Astrocyte of the spinal cord (primary cell): Measurements from ENCODE around the gene PLD4.
"Not testable (repeated sequence)": the region's sequence is repeated elsewhere in the genome, so short reads cannot be mapped to it uniquely, and the experiment has no call there.

Experiments
- DNase-seq: peaks from one replicate; pipeline ENCODE4 v3.0.0; 2011; ENCODE audit warnings: low read depth, low spot score
- H3K4me3 ChIP-seq: 2 replicates; pipeline ENCODE4 v1.5.1; 2011; ENCODE audit warnings: low read depth, mild to moderate bottlenecking, low read length, moderate library complexity
- CTCF ChIP-seq: IDR thresholded peaks from 2 replicates; pipeline ENCODE4 v1.5.1; 2012; ENCODE audit warnings: low read depth, mild to moderate bottlenecking, low read length, inconsistent platforms
- in situ Hi-C: cut with HindIII; loops from 2 replicates; pipeline ENCODE4 v1.10.0; 2017; ENCODE audit warnings: low sequenced_read_pairs

PLD4 gene

DNA sequence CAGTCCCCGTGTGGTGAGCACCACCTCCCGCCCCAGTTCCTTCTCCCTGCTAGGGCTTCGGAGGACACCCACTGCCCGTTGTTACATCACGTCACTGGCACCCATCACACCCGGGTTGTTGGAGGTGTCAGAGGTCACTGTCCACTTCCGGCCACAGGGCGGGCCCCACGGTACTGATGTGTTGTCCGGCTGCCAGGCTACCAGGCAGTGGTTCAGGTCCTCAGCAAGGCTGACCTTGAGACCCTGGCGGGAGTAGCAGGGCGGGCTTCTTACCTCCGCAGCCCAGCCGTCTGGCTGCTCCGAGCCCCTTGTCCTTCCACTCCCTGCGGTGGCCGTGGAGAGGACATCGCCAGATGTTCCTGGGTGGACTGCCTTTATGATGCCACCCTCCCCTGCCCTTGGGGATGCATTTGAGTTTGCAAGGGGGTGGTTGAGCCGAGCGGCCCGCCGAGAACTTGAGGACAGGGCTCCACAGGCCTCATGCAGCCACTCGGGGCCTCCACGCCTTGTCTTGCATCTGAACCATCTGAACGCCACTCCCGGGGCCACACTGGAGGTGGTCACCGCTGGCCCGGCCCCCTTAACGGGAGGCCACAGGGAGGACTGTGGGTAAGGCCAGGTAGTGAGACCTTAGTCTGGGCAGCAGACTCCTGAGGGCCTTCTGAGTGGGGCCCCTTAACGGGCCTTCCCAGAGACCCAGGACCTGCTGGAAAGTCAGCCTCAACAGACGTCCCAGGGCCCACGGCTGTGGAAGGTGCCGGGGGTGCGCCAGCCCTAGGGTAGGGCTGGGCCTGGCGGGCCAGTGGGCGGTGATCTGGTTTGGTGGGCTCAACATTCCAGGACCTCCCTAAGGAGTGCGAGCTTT is 27.1 kb upstream of the PLD4 start:
- no peak overlapping the region for H3K4me3 ChIP-seq
- TF ChIP-seq CTCF = no peak
- no peak for DNase-seq
- in situ Hi-C loops = no loop called here

GRCh38 chr14:104898195-104898558 is 26.5 kb upstream of the PLD4 start:
- no peak for DNase-seq
- in situ Hi-C loops = no loop called here
- H3K4me3 ChIP-seq = no peak overlapping the region
- TF ChIP-seq CTCF = no peak

DNA sequence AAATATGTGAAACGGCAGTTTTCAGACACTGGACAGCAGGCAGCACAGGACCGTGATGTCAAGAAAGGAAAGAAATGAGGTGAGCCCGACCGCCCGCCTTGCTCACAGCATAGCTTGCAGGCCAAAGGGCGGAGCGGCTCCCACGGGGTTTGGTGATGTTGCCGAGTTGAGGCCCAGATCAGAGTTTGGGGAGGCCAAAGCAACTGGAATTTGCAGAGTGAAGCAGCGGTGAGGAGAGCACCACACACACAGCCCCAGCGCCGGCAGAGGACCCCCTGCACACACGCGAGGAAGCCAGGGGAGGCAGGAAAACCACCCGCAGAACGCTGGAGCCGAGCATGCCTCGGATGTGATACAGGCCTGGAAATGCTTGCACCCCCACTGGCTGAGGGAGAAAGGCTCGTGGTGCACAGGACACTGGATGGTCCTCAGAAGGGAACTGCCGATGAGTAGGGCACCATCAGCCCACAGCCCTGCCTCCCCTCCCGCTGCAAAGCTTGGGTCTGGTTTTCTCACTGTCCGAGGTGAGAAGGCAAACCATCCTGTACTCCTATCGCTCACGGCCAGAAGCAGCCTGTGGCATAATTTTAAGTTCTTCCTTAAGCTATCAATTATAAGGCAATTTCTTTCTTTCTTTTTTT is 25.7 kb upstream of the PLD4 start:
- TF ChIP-seq CTCF = no peak
- DNase-seq = no peak

DNA sequence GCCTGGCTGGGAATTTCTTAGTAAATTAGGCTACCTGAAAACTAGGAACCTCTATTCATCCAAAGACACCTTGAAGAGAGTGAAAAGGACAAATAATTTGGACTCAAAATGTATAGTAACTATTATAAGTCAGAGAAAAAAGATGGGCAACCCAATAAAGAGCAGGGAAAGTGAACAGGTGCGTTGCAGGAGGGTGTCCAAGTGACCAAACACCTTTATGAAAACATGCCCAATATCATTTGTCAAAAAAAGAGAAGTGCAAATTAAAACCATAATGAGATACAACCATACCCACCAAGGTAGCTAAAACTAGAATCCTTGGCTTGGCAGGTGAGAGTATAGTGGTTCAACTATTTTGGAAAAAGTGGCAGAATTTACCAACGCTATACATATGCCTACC is 24.9 kb upstream of the PLD4 start:
- DNase-seq = no peak
- no peak overlapping the region for H3K4me3 ChIP-seq
- no peak for TF ChIP-seq CTCF
- in situ Hi-C loops = no loop called here

More for the DNA sequence above, 25.7 kb upstream of the PLD4 start:
- no peak overlapping the region for H3K4me3 ChIP-seq
- in situ Hi-C loops = no loop called here

GRCh38 chr14:104900639-104901512 is 23.8 kb upstream of the PLD4 start:
- TF ChIP-seq CTCF = no peak
- in situ Hi-C loops = no loop called here
- no peak for DNase-seq
- H3K4me3 ChIP-seq = no peak overlapping the region

DNA sequence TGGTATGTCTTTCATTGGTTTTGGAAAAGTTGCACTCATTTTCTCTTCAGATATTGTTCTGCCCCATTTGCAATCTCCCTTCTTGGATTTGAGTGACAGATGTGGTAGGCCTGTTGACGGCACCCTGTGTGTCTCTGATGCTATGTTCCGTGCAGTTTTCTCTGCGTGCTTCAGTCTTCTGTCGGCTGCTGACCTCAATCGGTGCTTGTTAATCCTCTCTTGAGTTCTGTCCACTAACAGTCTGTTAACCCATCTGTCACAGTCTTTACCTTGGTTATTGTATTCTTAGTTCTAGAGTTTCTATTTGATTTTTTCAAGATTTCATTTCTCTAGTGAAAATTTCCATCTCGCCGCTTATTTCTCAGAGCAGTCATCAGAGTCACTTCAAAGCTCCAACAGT is 20.7 kb upstream of the PLD4 start:
- TF ChIP-seq CTCF = no peak
- DNase-seq = no peak
- in situ Hi-C loops = no loop called here
- H3K4me3 ChIP-seq = no peak overlapping the region

DNA sequence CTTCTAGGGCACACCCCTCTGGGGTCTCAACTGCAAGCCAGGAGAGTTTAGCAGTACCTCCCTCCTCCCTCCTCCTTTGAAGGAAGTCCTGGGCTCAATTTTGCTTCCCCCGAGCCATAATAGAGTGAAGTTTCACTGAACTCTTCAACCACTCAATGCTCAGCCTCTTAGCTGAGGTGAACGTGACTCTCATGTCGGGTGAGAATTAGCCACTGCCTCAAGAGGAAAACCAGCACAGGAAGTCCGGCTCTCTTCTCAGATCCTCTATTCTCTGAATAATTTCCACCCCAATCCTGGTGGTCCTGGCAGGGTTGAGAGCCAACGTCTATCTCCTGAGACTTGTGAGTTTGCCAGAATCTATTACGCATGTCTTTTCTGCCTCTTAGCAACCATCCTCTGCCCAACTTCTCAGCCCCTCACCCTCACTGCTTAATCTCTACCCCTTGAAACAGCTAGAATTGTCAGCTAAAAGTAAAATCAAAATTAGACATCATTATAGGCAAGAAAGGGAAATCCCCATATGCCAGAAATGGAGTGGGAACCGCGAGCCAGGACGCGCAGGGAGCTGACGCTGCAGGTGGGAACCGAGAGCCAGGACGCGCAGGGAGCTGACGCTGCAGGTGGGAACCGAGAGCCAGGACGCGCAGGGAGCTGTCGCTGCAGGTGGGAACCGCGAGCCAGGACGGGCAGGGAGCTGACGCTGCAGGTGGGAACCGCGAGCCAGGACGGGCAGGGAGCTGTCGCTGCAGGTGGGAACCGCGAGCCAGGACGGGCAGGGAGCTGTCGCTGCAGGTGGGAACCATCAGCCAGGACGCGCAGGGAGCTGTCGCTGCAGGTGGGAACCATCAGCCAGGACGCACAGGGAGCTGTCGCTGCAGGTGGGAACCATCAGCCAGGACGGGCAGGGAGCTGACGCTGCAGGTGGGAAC is 19.8 kb upstream of the PLD4 start:
- DNase-seq, in situ Hi-C loops, H3K4me3 ChIP-seq: not testable (repeated sequence)

DNA sequence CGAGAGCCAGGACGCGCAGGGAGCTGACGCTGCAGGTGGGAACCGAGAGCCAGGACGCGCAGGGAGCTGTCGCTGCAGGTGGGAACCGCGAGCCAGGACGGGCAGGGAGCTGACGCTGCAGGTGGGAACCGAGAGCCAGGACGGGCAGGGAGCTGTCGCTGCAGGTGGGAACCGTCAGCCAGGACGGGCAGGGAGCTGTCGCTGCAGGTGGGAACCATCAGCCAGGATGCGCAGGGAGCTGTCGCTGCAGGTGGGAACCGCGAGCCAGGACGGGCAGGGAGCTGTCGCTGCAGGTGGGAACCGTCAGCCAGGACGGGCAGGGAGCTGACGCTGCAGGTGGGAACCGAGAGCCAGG is 19.1 kb upstream of the PLD4 start:
- in situ Hi-C loops, H3K4me3 ChIP-seq, DNase-seq: not testable (repeated sequence)
